ENCODE data around the gene ACYP1. TPM values are rescaled to one million over a fixed set of nuclear protein-coding genes. Genes with fewer than 3 reads are reported as not detected.

Gene ACYP1
- total RNA-seq, 2 donors from 2014 or later, result 13.4 to 28.5 TPM

DNA sequence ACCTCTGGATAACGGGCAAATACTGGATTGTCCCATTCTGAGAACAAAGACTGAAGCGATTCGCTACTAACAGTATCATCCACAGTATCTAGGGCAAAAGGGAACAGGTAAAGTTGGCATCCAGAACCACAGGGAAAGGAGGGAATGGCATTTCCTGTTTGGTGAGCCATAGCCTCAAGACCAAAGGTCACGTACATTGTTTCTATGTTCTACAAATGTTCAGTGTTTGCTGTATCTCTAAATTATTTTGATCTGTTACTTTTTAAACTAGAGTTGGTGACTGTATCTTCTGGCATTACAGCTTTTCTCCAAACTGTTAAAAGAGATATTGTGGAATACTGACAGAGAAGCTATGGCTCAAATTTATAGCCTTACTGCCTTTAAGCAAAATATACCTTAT is 22.2 kb downstream of the ACYP1 start:
- no peak overlapping the region for H3K4me3 ChIP-seq
- H3K27ac ChIP-seq, result peak overlapping the region; percentile 53
- peaks cover 7% of the 10 kb centered on the region for H3K4me1 ChIP-seq
- H3K9me3 ChIP-seq, result no peaks in the 10 kb centered on the region
- peak overlapping the region in 1 of 2 donors; percentile 73 for H3K9ac ChIP-seq (ENCODE audit: low read depth in 2 of 2, low read length in 2 of 2)
- H3K36me3 ChIP-seq, result no peaks in the 10 kb centered on the region
- TF ChIP-seq, protein P1, sequence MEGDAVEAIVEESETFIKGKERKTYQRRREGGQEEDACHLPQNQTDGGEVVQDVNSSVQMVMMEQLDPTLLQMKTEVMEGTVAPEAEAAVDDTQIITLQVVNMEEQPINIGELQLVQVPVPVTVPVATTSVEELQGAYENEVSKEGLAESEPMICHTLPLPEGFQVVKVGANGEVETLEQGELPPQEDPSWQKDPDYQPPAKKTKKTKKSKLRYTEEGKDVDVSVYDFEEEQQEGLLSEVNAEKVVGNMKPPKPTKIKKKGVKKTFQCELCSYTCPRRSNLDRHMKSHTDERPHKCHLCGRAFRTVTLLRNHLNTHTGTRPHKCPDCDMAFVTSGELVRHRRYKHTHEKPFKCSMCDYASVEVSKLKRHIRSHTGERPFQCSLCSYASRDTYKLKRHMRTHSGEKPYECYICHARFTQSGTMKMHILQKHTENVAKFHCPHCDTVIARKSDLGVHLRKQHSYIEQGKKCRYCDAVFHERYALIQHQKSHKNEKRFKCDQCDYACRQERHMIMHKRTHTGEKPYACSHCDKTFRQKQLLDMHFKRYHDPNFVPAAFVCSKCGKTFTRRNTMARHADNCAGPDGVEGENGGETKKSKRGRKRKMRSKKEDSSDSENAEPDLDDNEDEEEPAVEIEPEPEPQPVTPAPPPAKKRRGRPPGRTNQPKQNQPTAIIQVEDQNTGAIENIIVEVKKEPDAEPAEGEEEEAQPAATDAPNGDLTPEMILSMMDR (IDR thresholded peaks at IDR 0.05), result no peak
- intact Hi-C loops (cut with DNase I), result no loop called here
- peak; percentile 59 for DNase-seq
- no peaks in the 10 kb centered on the region for H3K27me3 ChIP-seq

DNA sequence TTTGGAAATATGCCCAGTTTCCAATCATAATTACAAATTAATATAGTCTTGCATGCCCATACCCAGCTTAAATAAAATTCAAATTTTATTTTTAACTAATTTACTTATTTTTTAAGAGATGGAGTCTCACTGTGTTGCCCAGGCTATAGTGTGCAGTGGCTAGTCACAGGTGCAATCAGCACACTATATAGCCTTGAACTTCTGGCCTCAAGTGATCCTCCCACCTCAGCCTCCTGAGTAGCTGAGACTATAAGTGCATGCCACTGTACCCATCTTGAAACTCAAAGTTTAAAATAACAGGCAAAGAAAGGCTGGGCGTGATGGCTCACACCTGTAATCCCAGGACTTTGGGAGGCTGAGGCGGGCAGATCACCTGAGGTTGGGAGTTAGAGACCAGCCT is 22.9 kb downstream of the ACYP1 start:
- Histone ChIP-seq H3K27me3 (no peaks in the 10 kb centered on the region), H3K4me1 (peaks cover 7% of the 10 kb centered on the region), H3K9ac (ENCODE audit: low read depth in 2 of 2, low read length in 2 of 2) (no peak overlapping the region), H3K9me3 (no peaks in the 10 kb centered on the region), H3K4me3 (no peak overlapping the region), H3K27ac (peak overlapping the region; percentile 53), H3K36me3 (no peaks in the 10 kb centered on the region)
- DNase-seq, result no peak
- TF ChIP-seq, protein P1 (IDR thresholded peaks at IDR 0.05), result no peak
- intact Hi-C loops (cut with DNase I), result no loop called here

DNA sequence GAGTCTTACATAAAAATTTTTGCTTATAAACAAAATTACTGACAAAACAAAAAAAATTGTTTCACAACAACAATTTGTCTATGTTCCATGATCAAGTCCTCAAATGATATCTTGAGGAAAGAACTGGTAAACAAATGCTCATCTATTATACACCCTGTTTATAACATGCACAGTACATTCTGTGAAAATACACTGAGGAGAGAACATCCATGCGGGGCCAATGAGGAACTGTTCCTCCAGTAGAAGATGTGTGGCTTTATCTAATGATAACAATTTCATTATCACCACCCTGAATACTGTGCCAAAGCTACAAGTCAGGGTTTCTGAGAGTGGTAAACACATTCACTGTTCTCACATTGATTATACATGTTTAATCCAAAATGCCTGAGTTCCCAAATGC is 23.3 kb downstream of the ACYP1 start:
- TF ChIP-seq, protein P1 (IDR thresholded peaks at IDR 0.05), result no peak
- no peaks in the 10 kb centered on the region for H3K9me3 ChIP-seq
- H3K27me3 ChIP-seq, result no peaks in the 10 kb centered on the region
- intact Hi-C loops (cut with DNase I), result no loop called here
- H3K9ac ChIP-seq (ENCODE audit: low read depth in 2 of 2, low read length in 2 of 2), result no peak overlapping the region
- peak overlapping the region; percentile 53 for H3K27ac ChIP-seq
- no peaks in the 10 kb centered on the region for H3K36me3 ChIP-seq
- peaks cover 7% of the 10 kb centered on the region for H3K4me1 ChIP-seq
- no peak for DNase-seq
- H3K4me3 ChIP-seq, result no peak overlapping the region

DNA sequence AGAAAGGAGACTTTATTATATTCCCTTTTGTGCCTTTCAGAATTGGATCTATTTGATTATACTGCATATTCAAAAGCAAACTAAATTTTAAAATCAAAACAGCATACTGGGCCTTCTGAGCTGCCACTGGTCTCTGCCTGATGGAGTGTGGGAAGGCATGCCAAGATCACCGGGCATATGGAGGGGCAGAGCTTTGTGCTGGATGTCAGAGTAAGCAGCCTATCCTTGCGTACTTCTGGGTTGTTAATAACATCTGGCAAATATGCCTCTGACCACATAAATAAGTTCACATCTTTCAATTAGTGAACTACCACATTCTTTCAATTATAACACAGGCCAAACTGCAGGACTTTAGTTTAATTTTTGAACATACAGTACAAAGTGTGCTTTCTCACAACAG is 30.9 kb downstream of the ACYP1 start:
- Histone ChIP-seq H3K27ac (no peak overlapping the region), H3K9ac (ENCODE audit: low read depth in 2 of 2, low read length in 2 of 2) (no peak overlapping the region), H3K9me3 (no peaks in the 10 kb centered on the region), H3K36me3 (no peaks in the 10 kb centered on the region), H3K27me3 (no peaks in the 10 kb centered on the region), H3K4me3 (no peak overlapping the region), H3K4me1 (no peaks in the 10 kb centered on the region)
- TF ChIP-seq, protein P1 (IDR thresholded peaks at IDR 0.05), result no peak
- intact Hi-C loops (cut with DNase I), result no loop called here
- DNase-seq, result no peak

DNA sequence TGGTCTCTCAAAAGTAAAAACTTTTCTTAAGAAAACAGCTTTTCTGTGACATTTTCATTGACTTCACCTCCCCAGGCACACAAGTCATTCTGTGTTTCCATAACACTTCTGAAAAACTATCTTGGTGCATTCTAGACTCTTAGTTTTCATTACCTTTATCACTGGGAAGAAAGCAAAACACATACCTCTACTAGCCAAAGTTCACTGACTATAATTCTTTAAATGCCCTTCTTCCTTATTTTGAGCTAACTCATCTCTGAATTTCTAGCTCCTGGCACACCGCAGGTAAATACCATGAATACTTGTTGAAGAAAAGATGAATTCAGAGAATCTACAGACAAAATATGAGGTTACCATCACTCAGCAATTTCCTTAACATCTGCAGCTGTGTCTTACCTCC is 33.7 kb downstream of the ACYP1 start:
- no peak overlapping the region for H3K27ac ChIP-seq
- no peaks in the 10 kb centered on the region for H3K4me1 ChIP-seq
- no peaks in the 10 kb centered on the region for H3K36me3 ChIP-seq
- no peaks in the 10 kb centered on the region for H3K9me3 ChIP-seq
- no peaks in the 10 kb centered on the region for H3K27me3 ChIP-seq
- intact Hi-C loops (cut with DNase I), result no loop called here
- DNase-seq, result no peak
- TF ChIP-seq, protein P1 (IDR thresholded peaks at IDR 0.05), result no peak
- H3K4me3 ChIP-seq, result no peak overlapping the region
- no peak overlapping the region for H3K9ac ChIP-seq (ENCODE audit: low read depth in 2 of 2, low read length in 2 of 2)

DNA sequence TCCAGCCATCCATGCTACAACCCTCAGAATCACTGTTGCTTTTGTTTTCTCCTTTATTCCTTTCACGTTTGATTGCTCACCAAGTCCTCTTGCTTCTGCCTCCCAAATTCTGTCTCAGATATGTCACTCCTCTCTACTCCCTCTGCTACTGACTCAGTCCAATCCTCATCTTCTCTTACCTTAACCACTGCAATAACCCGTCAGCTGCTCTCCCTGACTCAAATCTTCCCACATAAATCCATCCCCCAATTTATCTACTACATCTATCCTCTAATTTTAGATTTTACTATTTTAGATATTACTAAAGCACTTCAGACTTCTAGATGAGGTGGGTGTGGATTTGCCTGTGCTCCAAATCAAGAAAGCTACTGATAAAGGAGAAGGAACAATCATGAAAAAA is 37.9 kb downstream of the ACYP1 start:
- Histone ChIP-seq H3K4me3 (no peak overlapping the region), H3K9ac (ENCODE audit: low read depth in 2 of 2, low read length in 2 of 2) (no peak overlapping the region), H3K36me3 (no peaks in the 10 kb centered on the region), H3K4me1 (no peaks in the 10 kb centered on the region), H3K27ac (no peak overlapping the region), H3K27me3 (no peaks in the 10 kb centered on the region), H3K9me3 (no peaks in the 10 kb centered on the region)
- intact Hi-C loops (cut with DNase I), result no loop called here
- TF ChIP-seq, protein P1 (IDR thresholded peaks at IDR 0.05), result no peak
- no peak for DNase-seq
